Central memory CD8-positive, alpha-beta T cell (primary cell): Measurements from ENCODE around the gene MPP2.
"Not testable (repeated sequence)": the region's sequence is repeated elsewhere in the genome, so short reads cannot be mapped to it uniquely, and the experiment has no call there.

Source experiments
- ATAC-seq: fragments of 150-1000 bp; cut with Tn5 transposase; replicated peaks from 2 replicates; pipeline ENCODE4 v1.10.0; 2022; ENCODE audit warnings: mild to moderate bottlenecking, moderate FRiP score, moderate number of reproducible peaks; ENCODE audit not compliant: poor library complexity, severe bottlenecking; ENCODE audit errors: extremely low read depth
- DNase-seq, 2 donors: peaks; one replicate each; pipeline ENCODE4 v3.0.0; 2021; ENCODE audit warnings: low spot score in 2 of 2
- H3K27ac Mint-ChIP-seq: one replicate; pipeline ENCODE4 v1.8.0; 2022; ENCODE audit warnings: low read depth, mild to moderate bottlenecking, moderate library complexity, mixed read lengths
- H3K27me3 Mint-ChIP-seq: one replicate; pipeline ENCODE4 v1.8.0; 2022; ENCODE audit warnings: mixed read lengths
- H3K36me3 Mint-ChIP-seq: one replicate; pipeline ENCODE4 v1.8.0; 2022; ENCODE audit warnings: mild to moderate bottlenecking, moderate library complexity, mixed read lengths; ENCODE audit not compliant: insufficient read depth
- H3K4me1 Mint-ChIP-seq: one replicate; pipeline ENCODE4 v1.8.0; 2022; ENCODE audit warnings: mixed read lengths
- H3K4me3 Mint-ChIP-seq: one replicate; pipeline ENCODE4 v1.8.0; 2022; ENCODE audit warnings: mild to moderate bottlenecking, moderate library complexity, mixed read lengths
- H3K9me3 Mint-ChIP-seq: one replicate; pipeline ENCODE4 v1.8.0; 2022; ENCODE audit warnings: mixed read lengths

The MPP2 gene

GRCh38 chr17:43875476-43876147 is 31.7 kb downstream of the MPP2 start:
- Mint-ChIP-seq H3K36me3 (no peaks in the 10 kb centered on the region), H3K4me3 (no peak overlapping the region), H3K9me3 (no peaks in the 10 kb centered on the region), H3K27ac (no peak overlapping the region), H3K27me3 (peaks cover 53% of the 10 kb centered on the region), H3K4me1 (peaks cover 9% of the 10 kb centered on the region)
- DNase-seq (no peak), ATAC-seq (no peak)

- no peak for ATAC-seq
- Mint-ChIP-seq H3K9me3 (no peaks in the 10 kb centered on the region), H3K27me3 (peaks cover 55% of the 10 kb centered on the region)
Observed at GRCh38 chr17:43874293-43874692, 33.0 kb downstream of the MPP2 start.

GRCh38 chr17:43873815-43874214 is 33.5 kb downstream of the MPP2 start:
- no peak overlapping the region for H3K4me3 Mint-ChIP-seq
- H3K27ac Mint-ChIP-seq = no peak overlapping the region
- H3K9me3 Mint-ChIP-seq = no peaks in the 10 kb centered on the region
- H3K36me3 Mint-ChIP-seq = peaks cover 1% of the 10 kb centered on the region
- DNase-seq (no peak), ATAC-seq (no peak)
- peaks cover 55% of the 10 kb centered on the region for H3K27me3 Mint-ChIP-seq
- H3K4me1 Mint-ChIP-seq = peaks cover 2% of the 10 kb centered on the region

More at GRCh38 chr17:43874293-43874692, 33.0 kb downstream of the MPP2 start:
- H3K4me3 Mint-ChIP-seq = no peak overlapping the region
- no peak overlapping the region for H3K27ac Mint-ChIP-seq
- DNase-seq = no peak
- peaks cover 1% of the 10 kb centered on the region for H3K36me3 Mint-ChIP-seq
- peaks cover 7% of the 10 kb centered on the region for H3K4me1 Mint-ChIP-seq

GRCh38 chr17:43873091-43873490 is 34.2 kb downstream of the MPP2 start:
- no peak overlapping the region for H3K27ac Mint-ChIP-seq
- no peak for DNase-seq
- no peak for ATAC-seq
- peaks cover 60% of the 10 kb centered on the region for H3K27me3 Mint-ChIP-seq
- no peak overlapping the region for H3K4me3 Mint-ChIP-seq
- no peaks in the 10 kb centered on the region for H3K4me1 Mint-ChIP-seq
- peaks cover 1% of the 10 kb centered on the region for H3K36me3 Mint-ChIP-seq
- no peaks in the 10 kb centered on the region for H3K9me3 Mint-ChIP-seq

- ATAC-seq (no peak), DNase-seq (no peak)
- H3K4me3 Mint-ChIP-seq = no peak overlapping the region
- no peaks in the 10 kb centered on the region for H3K9me3 Mint-ChIP-seq
- H3K4me1 Mint-ChIP-seq = no peaks in the 10 kb centered on the region
- no peak overlapping the region for H3K27ac Mint-ChIP-seq
- peaks cover 1% of the 10 kb centered on the region for H3K36me3 Mint-ChIP-seq
- peaks cover 70% of the 10 kb centered on the region for H3K27me3 Mint-ChIP-seq
Observed at GRCh38 chr17:43871946-43872690, 35.2 kb downstream of the MPP2 start.

GRCh38 chr17:43869031-43869430 is 38.3 kb downstream of the MPP2 start:
- H3K27ac Mint-ChIP-seq, H3K9me3 Mint-ChIP-seq, DNase-seq, ATAC-seq, H3K36me3 Mint-ChIP-seq, H3K4me1 Mint-ChIP-seq, H3K4me3 Mint-ChIP-seq: not testable (repeated sequence)
- H3K27me3 Mint-ChIP-seq = peaks cover 66% of the 10 kb centered on the region

GRCh38 chr17:43868226-43868994 is 38.9 kb downstream of the MPP2 start:
- Mint-ChIP-seq H3K9me3 (no peaks in the 10 kb centered on the region), H3K36me3 (peaks cover 1% of the 10 kb centered on the region), H3K4me1 (no peaks in the 10 kb centered on the region), H3K27ac (no peak overlapping the region), H3K4me3 (no peak overlapping the region), H3K27me3 (peaks cover 60% of the 10 kb centered on the region)
- DNase-seq = no peak
- ATAC-seq = no peak

GRCh38 chr17:43864161-43864984 is 43.0 kb downstream of the MPP2 start:
- H3K4me3 Mint-ChIP-seq = no peak overlapping the region
- H3K9me3 Mint-ChIP-seq = no peaks in the 10 kb centered on the region
- H3K27ac Mint-ChIP-seq = no peak overlapping the region
- no peaks in the 10 kb centered on the region for H3K4me1 Mint-ChIP-seq
- no peak for DNase-seq
- H3K36me3 Mint-ChIP-seq = peaks cover 1% of the 10 kb centered on the region
- peaks cover 51% of the 10 kb centered on the region for H3K27me3 Mint-ChIP-seq
- ATAC-seq = no peak

- DNase-seq = no peak
- Mint-ChIP-seq H3K4me3 (no peak overlapping the region), H3K4me1 (no peaks in the 10 kb centered on the region), H3K27ac (no peak overlapping the region), H3K27me3 (peaks cover 43% of the 10 kb centered on the region), H3K9me3 (no peaks in the 10 kb centered on the region), H3K36me3 (peaks cover 1% of the 10 kb centered on the region)
- ATAC-seq = no peak
Observed at GRCh38 chr17:43861960-43862359, 45.4 kb downstream of the MPP2 start.

- Mint-ChIP-seq H3K27ac (no peak overlapping the region), H3K27me3 (peaks cover 45% of the 10 kb centered on the region), H3K36me3 (peaks cover 1% of the 10 kb centered on the region), H3K9me3 (no peaks in the 10 kb centered on the region), H3K4me3 (no peak overlapping the region), H3K4me1 (no peaks in the 10 kb centered on the region)
- DNase-seq = no peak
- no peak for ATAC-seq
Observed at GRCh38 chr17:43860927-43861622, 46.3 kb downstream of the MPP2 start.

- DNase-seq (no peak), ATAC-seq (no peak)
- Mint-ChIP-seq H3K36me3 (peaks cover 3% of the 10 kb centered on the region), H3K27me3 (peaks cover 48% of the 10 kb centered on the region), H3K4me1 (no peaks in the 10 kb centered on the region), H3K9me3 (no peaks in the 10 kb centered on the region), H3K27ac (no peak overlapping the region), H3K4me3 (no peak overlapping the region)
Observed at GRCh38 chr17:43860077-43860725, 47.1 kb downstream of the MPP2 start.
